IPS-NIHi11 (cell line): Measurements from ENCODE around the gene KBTBD4.

Source experiments
- DNase-seq: peaks from one replicate; pipeline ENCODE4 v3.0.0; 2012; ENCODE audit warnings: mixed read lengths, low spot score

The KBTBD4 gene

GRCh38 chr11:47524291-47524874 lies 54.4 kb downstream of the KBTBD4 start:
- DNase-seq, result no peak

- peak; percentile 26 for DNase-seq
Measured at GRCh38 chr11:47523490-47524225, 55.1 kb downstream of the KBTBD4 start.
